ENCODE measurements around the gene HK1. TPM values are rescaled to one million over a fixed set of nuclear protein-coding genes. Genes with fewer than 3 reads are reported as not detected.

The HK1 gene
- total RNA-seq, 1 experiment from 2014 or later, result 35.2 TPM

- Histone ChIP-seq H3K27ac (no peak overlapping the region), H3K4me1 (no peaks in the 10 kb centered on the region), H3K27me3 (no peaks in the 10 kb centered on the region), H3K4me3 (no peak overlapping the region), H3K9me3 (replicated peaks) (no peaks in the 10 kb centered on the region), H3K36me3 (no peaks in the 10 kb centered on the region)
- no peak for DNase-seq
These were observed 58.6 kb downstream of the HK1 start for GRCh38 chr10:69336952-69337295.

- Histone ChIP-seq H3K27me3 (no peaks in the 10 kb centered on the region), H3K4me1 (no peaks in the 10 kb centered on the region), H3K36me3 (no peaks in the 10 kb centered on the region), H3K9me3 (replicated peaks) (no peaks in the 10 kb centered on the region), H3K4me3 (no peak overlapping the region), H3K27ac (no peak overlapping the region)
- no peak for DNase-seq
These were observed 59.2 kb downstream of the HK1 start for GRCh38 chr10:69337296-69338132.

GRCh38 chr10:69338133-69338456 lies 59.8 kb downstream of the HK1 start:
- Histone ChIP-seq H3K27me3 (no peaks in the 10 kb centered on the region), H3K27ac (no peak overlapping the region), H3K9me3 (replicated peaks) (no peaks in the 10 kb centered on the region), H3K4me1 (no peaks in the 10 kb centered on the region), H3K4me3 (no peak overlapping the region), H3K36me3 (no peaks in the 10 kb centered on the region)
- no peak for DNase-seq

GRCh38 chr10:69338547-69339450 lies 60.5 kb downstream of the HK1 start:
- no peak overlapping the region for H3K4me3 ChIP-seq
- no peaks in the 10 kb centered on the region for H3K9me3 ChIP-seq (replicated peaks)
- no peak for DNase-seq
- H3K27me3 ChIP-seq, result no peaks in the 10 kb centered on the region
- no peak overlapping the region for H3K27ac ChIP-seq
- H3K36me3 ChIP-seq, result no peaks in the 10 kb centered on the region
- no peaks in the 10 kb centered on the region for H3K4me1 ChIP-seq

- H3K36me3 ChIP-seq, result no peaks in the 10 kb centered on the region; the same call in 1 of the 2 replicates
- H3K9me3 ChIP-seq (replicated peaks), result no peaks in the 10 kb centered on the region
- H3K4me1 ChIP-seq, result no peaks in the 10 kb centered on the region
- DNase-seq, result no peak
- no peak overlapping the region for H3K27ac ChIP-seq
- no peak overlapping the region for H3K4me3 ChIP-seq
- no peaks in the 10 kb centered on the region for H3K27me3 ChIP-seq
These were observed 62.4 kb downstream of the HK1 start for GRCh38 chr10:69340695-69341094.

- no peaks in the 10 kb centered on the region; the same call in 1 of the 2 replicates for H3K36me3 ChIP-seq
- no peaks in the 10 kb centered on the region for H3K9me3 ChIP-seq (replicated peaks)
- H3K4me3 ChIP-seq, result no peak overlapping the region
- no peak overlapping the region for H3K27ac ChIP-seq
- DNase-seq, result no peak
- no peaks in the 10 kb centered on the region for H3K27me3 ChIP-seq
- no peaks in the 10 kb centered on the region for H3K4me1 ChIP-seq
These were observed 65.6 kb downstream of the HK1 start for GRCh38 chr10:69343905-69344304.

GRCh38 chr10:69344591-69345252 lies 66.4 kb downstream of the HK1 start:
- H3K27ac ChIP-seq, result no peak overlapping the region
- H3K36me3 ChIP-seq, result no peaks in the 10 kb centered on the region; the same call in 1 of the 2 replicates
- H3K27me3 ChIP-seq, result no peaks in the 10 kb centered on the region
- no peak overlapping the region for H3K4me3 ChIP-seq
- H3K4me1 ChIP-seq, result no peaks in the 10 kb centered on the region
- DNase-seq, result peak in 1 of 2 experiments; percentile 7
- H3K9me3 ChIP-seq (replicated peaks), result no peaks in the 10 kb centered on the region

- Histone ChIP-seq H3K4me1 (no peaks in the 10 kb centered on the region), H3K9me3 (replicated peaks) (no peaks in the 10 kb centered on the region), H3K36me3 (no peaks in the 10 kb centered on the region; the same call in 1 of the 2 replicates), H3K4me3 (no peak overlapping the region), H3K27me3 (no peaks in the 10 kb centered on the region), H3K27ac (no peak overlapping the region)
- DNase-seq, result no peak
These were observed 67.1 kb downstream of the HK1 start for GRCh38 chr10:69345402-69345801.

- Histone ChIP-seq H3K9me3 (replicated peaks) (no peaks in the 10 kb centered on the region), H3K4me3 (no peak overlapping the region), H3K27ac (no peak overlapping the region), H3K4me1 (no peaks in the 10 kb centered on the region), H3K27me3 (no peaks in the 10 kb centered on the region), H3K36me3 (no peaks in the 10 kb centered on the region; the same call in 1 of the 2 replicates)
- no peak for DNase-seq
These were observed 67.7 kb downstream of the HK1 start for GRCh38 chr10:69345890-69346474.

GRCh38 chr10:69346776-69347175 lies 68.5 kb downstream of the HK1 start:
- H3K27me3 ChIP-seq, result no peaks in the 10 kb centered on the region
- no peak overlapping the region for H3K4me3 ChIP-seq
- H3K4me1 ChIP-seq, result no peaks in the 10 kb centered on the region
- DNase-seq, result no peak
- no peaks in the 10 kb centered on the region; the same call in 1 of the 2 replicates for H3K36me3 ChIP-seq
- no peaks in the 10 kb centered on the region for H3K9me3 ChIP-seq (replicated peaks)
- no peak overlapping the region for H3K27ac ChIP-seq

- no peaks in the 10 kb centered on the region; the same call in 1 of the 2 replicates for H3K36me3 ChIP-seq
- no peaks in the 10 kb centered on the region for H3K4me1 ChIP-seq
- no peak overlapping the region for H3K27ac ChIP-seq
- H3K27me3 ChIP-seq, result no peaks in the 10 kb centered on the region
- no peak overlapping the region for H3K4me3 ChIP-seq
- DNase-seq, result no peak
- no peaks in the 10 kb centered on the region for H3K9me3 ChIP-seq (replicated peaks)
These were observed 70.7 kb downstream of the HK1 start for GRCh38 chr10:69348816-69349541.

- Histone ChIP-seq H3K27ac (no peak overlapping the region), H3K9me3 (replicated peaks) (no peaks in the 10 kb centered on the region), H3K4me1 (no peaks in the 10 kb centered on the region), H3K27me3 (no peaks in the 10 kb centered on the region), H3K36me3 (no peaks in the 10 kb centered on the region; the same call in 1 of the 2 replicates), H3K4me3 (no peak overlapping the region)
- DNase-seq, result no peak
These were observed 71.2 kb downstream of the HK1 start for GRCh38 chr10:69349542-69349888.

- DNase-seq, result no peak
- Histone ChIP-seq H3K27me3 (no peaks in the 10 kb centered on the region), H3K4me1 (no peaks in the 10 kb centered on the region), H3K36me3 (no peaks in the 10 kb centered on the region; the same call in 1 of the 2 replicates), H3K4me3 (no peak overlapping the region), H3K9me3 (replicated peaks) (no peaks in the 10 kb centered on the region), H3K27ac (no peak overlapping the region)
These were observed 73.3 kb downstream of the HK1 start for GRCh38 chr10:69351589-69351988.

Measured in SJCRH30 (cell line).